ENCODE results near the gene PSMD3. TPM values are rescaled to one million over a fixed set of nuclear protein-coding genes. Genes with fewer than 3 reads are reported as not detected.

The PSMD3 gene
- total and polyA plus RNA-seq, 9 of the 15 experiments (the other 6 are each of a cell fraction or from before 2014, with no cell fraction given), result 2.0 to 251 (median 135) TPM

DNA sequence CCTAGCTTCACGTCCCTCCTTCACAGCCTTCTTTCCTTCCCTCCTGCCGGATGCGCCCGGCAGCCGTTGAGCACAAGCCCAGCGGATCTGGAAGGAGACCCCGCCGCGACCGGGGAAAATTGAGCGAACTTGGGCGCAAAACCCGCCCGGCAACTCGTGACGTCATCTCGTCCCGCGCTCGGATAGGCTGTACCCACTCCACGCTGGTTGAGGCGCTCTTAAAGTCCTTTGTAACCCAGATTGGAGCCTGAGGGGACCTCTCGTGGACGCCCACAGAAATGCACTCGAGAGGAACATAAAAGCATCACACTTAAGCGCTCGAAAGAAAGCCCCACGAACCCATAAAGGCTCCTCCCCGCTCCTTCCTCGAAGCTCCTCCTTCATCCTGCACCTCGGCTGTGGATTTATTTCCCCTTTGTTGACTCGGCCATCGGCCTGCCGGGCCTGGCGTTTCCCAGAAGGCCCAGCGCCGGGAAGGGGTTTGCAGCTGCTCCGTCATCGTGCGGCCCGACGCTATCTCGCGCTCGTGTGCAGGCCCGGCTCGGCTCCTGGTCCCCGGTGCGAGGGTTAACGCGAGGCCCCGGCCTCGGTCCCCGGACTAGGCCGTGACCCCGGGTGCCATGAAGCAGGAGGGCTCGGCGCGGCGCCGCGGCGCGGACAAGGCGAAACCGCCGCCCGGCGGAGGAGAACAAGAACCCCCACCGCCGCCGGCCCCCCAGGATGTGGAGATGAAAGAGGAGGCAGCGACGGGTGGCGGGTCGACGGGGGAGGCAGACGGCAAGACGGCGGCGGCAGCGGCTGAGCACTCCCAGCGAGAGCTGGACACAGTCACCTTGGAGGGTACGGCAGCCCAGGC, at the start of gene PSMD3 (continued):
- TF ChIP-seq, protein P1, sequence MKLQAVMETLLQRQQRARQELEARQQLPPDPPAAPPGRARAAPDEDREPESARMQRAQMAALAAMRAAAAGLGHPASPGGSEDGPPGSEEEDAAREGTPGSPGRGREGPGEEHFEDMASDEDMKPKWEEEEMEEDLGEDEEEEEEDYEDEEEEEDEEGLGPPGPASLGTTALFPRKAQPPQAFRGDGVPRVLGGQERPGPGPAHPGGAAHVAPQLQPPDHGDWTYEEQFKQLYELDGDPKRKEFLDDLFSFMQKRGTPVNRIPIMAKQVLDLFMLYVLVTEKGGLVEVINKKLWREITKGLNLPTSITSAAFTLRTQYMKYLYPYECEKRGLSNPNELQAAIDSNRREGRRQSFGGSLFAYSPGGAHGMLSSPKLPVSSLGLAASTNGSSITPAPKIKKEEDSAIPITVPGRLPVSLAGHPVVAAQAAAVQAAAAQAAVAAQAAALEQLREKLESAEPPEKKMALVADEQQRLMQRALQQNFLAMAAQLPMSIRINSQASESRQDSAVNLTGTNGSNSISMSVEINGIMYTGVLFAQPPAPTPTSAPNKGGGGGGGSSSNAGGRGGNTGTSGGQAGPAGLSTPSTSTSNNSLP (IDR thresholded peaks at IDR 0.05; ENCODE audit: borderline replicate concordance, low read depth, low read length), result peak; percentile 63; the same call in 1 of the 2 replicates
- TF ChIP-seq, protein P2, sequence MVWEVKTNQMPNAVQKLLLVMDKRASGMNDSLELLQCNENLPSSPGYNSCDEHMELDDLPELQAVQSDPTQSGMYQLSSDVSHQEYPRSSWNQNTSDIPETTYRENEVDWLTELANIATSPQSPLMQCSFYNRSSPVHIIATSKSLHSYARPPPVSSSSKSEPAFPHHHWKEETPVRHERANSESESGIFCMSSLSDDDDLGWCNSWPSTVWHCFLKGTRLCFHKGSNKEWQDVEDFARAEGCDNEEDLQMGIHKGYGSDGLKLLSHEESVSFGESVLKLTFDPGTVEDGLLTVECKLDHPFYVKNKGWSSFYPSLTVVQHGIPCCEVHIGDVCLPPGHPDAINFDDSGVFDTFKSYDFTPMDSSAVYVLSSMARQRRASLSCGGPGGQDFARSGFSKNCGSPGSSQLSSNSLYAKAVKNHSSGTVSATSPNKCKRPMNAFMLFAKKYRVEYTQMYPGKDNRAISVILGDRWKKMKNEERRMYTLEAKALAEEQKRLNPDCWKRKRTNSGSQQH (CRISPR knock-in tag; IDR thresholded peaks at IDR 0.05), result peak; percentile 47; the same call in 1 of the 2 replicates
- TF ChIP-seq, protein P3, sequence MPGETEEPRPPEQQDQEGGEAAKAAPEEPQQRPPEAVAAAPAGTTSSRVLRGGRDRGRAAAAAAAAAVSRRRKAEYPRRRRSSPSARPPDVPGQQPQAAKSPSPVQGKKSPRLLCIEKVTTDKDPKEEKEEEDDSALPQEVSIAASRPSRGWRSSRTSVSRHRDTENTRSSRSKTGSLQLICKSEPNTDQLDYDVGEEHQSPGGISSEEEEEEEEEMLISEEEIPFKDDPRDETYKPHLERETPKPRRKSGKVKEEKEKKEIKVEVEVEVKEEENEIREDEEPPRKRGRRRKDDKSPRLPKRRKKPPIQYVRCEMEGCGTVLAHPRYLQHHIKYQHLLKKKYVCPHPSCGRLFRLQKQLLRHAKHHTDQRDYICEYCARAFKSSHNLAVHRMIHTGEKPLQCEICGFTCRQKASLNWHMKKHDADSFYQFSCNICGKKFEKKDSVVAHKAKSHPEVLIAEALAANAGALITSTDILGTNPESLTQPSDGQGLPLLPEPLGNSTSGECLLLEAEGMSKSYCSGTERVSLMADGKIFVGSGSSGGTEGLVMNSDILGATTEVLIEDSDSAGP (CRISPR knock-in tag; IDR thresholded peaks at IDR 0.05), result peak; percentile 4; the same call in 1 of the 2 replicates
- TF ChIP-seq, protein P4, sequence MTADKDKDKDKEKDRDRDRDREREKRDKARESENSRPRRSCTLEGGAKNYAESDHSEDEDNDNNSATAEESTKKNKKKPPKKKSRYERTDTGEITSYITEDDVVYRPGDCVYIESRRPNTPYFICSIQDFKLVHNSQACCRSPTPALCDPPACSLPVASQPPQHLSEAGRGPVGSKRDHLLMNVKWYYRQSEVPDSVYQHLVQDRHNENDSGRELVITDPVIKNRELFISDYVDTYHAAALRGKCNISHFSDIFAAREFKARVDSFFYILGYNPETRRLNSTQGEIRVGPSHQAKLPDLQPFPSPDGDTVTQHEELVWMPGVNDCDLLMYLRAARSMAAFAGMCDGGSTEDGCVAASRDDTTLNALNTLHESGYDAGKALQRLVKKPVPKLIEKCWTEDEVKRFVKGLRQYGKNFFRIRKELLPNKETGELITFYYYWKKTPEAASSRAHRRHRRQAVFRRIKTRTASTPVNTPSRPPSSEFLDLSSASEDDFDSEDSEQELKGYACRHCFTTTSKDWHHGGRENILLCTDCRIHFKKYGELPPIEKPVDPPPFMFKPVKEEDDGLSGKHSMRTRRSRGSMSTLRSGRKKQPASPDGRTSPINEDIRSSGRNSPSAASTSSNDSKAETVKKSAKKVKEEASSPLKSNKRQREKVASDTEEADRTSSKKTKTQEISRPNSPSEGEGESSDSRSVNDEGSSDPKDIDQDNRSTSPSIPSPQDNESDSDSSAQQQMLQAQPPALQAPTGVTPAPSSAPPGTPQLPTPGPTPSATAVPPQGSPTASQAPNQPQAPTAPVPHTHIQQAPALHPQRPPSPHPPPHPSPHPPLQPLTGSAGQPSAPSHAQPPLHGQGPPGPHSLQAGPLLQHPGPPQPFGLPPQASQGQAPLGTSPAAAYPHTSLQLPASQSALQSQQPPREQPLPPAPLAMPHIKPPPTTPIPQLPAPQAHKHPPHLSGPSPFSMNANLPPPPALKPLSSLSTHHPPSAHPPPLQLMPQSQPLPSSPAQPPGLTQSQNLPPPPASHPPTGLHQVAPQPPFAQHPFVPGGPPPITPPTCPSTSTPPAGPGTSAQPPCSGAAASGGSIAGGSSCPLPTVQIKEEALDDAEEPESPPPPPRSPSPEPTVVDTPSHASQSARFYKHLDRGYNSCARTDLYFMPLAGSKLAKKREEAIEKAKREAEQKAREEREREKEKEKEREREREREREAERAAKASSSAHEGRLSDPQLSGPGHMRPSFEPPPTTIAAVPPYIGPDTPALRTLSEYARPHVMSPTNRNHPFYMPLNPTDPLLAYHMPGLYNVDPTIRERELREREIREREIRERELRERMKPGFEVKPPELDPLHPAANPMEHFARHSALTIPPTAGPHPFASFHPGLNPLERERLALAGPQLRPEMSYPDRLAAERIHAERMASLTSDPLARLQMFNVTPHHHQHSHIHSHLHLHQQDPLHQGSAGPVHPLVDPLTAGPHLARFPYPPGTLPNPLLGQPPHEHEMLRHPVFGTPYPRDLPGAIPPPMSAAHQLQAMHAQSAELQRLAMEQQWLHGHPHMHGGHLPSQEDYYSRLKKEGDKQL (CRISPR knock-in tag; IDR thresholded peaks at IDR 0.05; ENCODE audit: borderline replicate concordance), result no peak
- peak; percentile 1; the same call in 1 of the 2 replicates for TF ChIP-seq MAFF (IDR thresholded peaks at IDR 0.05; ENCODE audit: low read length)
- peak; percentile 80 to 94; a peak in 3 of 4 replicates for TF ChIP-seq FOXK2 (conservative IDR thresholded peaks at IDR 0.05 in 1 of 2, IDR thresholded peaks at IDR 0.05 in 1 of 2; ENCODE audit: low read depth in 2 of 2)
- TF ChIP-seq, protein P5, sequence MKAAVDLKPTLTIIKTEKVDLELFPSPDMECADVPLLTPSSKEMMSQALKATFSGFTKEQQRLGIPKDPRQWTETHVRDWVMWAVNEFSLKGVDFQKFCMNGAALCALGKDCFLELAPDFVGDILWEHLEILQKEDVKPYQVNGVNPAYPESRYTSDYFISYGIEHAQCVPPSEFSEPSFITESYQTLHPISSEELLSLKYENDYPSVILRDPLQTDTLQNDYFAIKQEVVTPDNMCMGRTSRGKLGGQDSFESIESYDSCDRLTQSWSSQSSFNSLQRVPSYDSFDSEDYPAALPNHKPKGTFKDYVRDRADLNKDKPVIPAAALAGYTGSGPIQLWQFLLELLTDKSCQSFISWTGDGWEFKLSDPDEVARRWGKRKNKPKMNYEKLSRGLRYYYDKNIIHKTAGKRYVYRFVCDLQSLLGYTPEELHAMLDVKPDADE (conservative IDR thresholded peaks at IDR 0.05; ENCODE audit: control insufficient read depth, low read depth, low read length), result peak; percentile 88
- no peak for TF ChIP-seq ZNF124 (CRISPR knock-in tag; IDR thresholded peaks at IDR 0.05)
- no peak for TF ChIP-seq CBX5 (IDR thresholded peaks at IDR 0.05; ENCODE audit: borderline replicate concordance, low read depth)
- no peak for TF ChIP-seq ZFP1 (CRISPR knock-in tag; IDR thresholded peaks at IDR 0.05)
- TF ChIP-seq, protein P6, sequence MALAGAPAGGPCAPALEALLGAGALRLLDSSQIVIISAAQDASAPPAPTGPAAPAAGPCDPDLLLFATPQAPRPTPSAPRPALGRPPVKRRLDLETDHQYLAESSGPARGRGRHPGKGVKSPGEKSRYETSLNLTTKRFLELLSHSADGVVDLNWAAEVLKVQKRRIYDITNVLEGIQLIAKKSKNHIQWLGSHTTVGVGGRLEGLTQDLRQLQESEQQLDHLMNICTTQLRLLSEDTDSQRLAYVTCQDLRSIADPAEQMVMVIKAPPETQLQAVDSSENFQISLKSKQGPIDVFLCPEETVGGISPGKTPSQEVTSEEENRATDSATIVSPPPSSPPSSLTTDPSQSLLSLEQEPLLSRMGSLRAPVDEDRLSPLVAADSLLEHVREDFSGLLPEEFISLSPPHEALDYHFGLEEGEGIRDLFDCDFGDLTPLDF (CRISPR knock-in tag; IDR thresholded peaks at IDR 0.05), result no peak; the same call in 1 of the 2 replicates
- TF ChIP-seq DACH1 (IDR thresholded peaks at IDR 0.05; ENCODE audit: partially characterized antibody), result peak; percentile 49

Measured in K562 (cell line).